GM20431 (cell line): Measurements from ENCODE around the gene COMMD9.
"Not testable (repeated sequence)": the region's sequence is repeated elsewhere in the genome, so short reads cannot be mapped to it uniquely, and the experiment has no call there.

ENCODE experiments used
- in situ Hi-C: fragments of 300-500 bp; cut with MseI, MboI; formaldehyde crosslinking; loops from one replicate; pipeline ENCODE4 v1.15.0; 2020; ENCODE audit warnings: low sequenced_read_pairs; ENCODE audit not compliant: unreplicated experiment

The COMMD9 gene

DNA sequence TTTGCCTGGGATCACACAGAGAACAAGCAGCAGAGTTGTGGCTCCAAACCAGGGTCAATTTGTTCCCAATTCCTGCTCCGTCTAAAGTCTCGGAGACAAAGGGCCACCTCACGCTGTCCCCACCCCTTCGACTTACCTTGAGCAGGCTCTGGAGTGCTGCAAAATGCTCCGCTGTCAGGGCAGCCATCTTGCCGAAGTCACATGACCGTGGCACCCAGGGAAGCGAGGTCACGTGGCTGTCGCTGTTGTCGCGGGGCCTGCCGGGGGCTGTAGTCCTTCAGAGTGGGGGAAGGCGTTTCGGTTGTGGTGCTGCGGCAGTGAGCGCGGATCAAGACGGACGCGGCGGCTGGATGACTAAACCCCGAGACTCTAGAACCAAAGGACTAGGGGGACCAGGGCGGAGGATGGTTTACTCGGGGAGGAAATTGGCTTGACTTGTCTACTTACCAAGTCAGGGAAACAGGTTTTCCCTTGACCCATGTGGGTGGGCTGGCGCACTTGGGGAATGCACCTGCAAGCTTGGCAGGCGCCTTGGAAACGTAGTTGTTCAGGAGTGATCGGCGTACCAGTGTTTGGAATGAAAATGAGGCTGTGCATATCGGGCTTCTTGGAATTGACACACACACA, at the start of gene COMMD9:
Gene COMMD9 (minus strand): TSS at position 199 of the 627 bp plus-strand sequence. CDS start 12 bp downstream, at position 187.
- in situ Hi-C loops, result no loop called here

- in situ Hi-C loops, result no loop called here
Observed at GRCh38 chr11:36333897-36334296, 44.7 kb upstream of the COMMD9 start.

DNA sequence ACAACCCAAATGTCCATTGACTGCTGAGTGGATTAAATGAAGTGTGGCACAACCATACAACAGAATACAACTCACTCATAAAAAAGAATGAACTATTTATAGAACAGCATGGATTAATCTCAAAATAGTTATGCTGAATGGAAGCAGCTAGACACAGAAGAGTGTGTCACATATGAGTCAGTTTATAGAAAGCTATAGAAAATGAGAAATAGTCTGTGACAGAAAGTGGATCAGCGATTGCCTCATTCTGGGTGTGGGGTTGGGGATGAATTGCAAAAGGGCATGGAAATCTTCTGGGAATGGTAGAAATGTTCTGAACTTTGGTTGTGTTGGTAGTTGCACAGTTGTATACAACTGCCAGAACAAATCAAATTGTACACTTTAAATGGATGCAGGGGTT, 44.2 kb upstream of the COMMD9 start:
- in situ Hi-C loops, result no loop called here

GRCh38 chr11:36330411-36330810, 41.2 kb upstream of the COMMD9 start:
- in situ Hi-C loops, result no loop called here

DNA sequence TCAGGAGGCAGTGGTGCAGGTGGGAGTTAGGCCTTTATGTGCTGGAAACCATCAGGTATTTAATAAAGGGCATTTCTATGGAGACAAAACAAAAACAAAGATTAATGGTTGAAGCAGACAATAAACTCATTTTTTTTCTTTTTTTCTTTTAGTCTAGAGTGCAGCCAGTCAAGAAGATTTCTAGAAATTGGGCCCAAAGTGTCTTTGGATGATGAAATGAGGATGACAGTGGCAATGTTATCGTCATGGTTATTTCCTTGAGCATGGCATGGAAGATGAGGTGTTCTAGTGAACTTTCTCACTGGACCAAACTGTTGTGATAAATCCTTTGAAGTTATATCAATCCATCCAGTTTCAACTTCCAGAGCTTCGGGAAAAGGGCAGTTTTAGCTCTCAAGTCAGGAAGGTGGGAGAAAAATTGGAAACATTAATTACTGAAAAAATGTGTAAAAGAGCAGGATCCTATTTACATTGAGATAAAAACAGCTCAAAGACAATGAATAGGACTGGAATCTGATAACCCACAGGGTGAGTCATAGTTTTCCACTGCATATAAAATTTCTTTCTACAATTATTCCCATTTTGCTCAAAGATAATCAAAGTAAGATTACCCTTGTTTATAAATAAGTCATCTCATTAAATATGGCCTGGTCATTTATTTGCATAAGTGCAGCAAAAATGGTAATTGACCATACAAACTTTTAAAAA, 39.9 kb upstream of the COMMD9 start:
- in situ Hi-C loops, result no loop called here

DNA sequence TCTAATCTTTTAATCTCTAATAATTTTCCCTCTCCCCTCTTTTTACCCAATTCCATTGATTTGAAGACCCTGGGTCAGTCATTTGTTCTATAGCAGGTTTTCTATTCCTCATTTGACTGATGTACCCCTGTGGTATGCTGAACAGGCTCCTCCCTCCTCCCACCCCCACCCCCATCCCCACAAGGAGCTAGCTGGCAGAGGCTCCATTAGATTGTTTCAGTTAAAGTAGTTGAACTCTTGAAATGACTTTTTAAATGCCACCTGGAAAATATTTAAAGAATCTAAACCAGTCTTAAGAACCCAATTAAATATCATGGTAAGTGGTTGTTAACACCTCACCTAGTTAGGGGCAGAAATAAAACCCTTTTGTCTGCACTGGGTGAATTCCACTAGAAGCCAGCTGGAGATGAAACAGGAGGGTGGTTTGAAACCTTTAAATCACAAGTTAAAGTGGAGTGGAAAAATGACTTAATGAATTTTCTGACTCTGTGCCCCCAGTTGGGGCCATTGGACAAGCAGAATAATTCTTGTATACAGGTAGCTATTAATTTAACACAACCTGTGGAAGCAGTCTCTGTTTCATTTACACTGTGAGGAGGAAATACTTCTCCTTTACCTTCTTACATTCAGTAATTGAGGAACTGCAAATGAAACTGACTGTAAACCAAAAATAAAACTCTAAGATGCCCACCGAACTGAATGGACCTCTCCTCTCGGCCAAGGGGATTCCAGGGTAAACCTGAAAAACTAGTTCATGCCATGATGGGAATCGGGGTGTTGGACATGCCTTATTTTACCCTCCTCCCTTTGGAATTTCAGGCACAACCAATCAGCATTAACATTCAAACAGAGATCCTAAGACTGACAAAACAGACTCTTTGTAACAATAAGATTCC, 37.5 kb upstream of the COMMD9 start:
- in situ Hi-C loops, result no loop called here

- in situ Hi-C loops, result not testable (repeated sequence)
Observed at GRCh38 chr11:36325403-36325802, 36.2 kb upstream of the COMMD9 start.

GRCh38 chr11:36324956-36325355, 35.7 kb upstream of the COMMD9 start:
- in situ Hi-C loops, result not testable (repeated sequence)

GRCh38 chr11:36317992-36318391, 28.8 kb upstream of the COMMD9 start:
- in situ Hi-C loops, result no loop called here

GRCh38 chr11:36316049-36316448, 26.8 kb upstream of the COMMD9 start:
- in situ Hi-C loops, result no loop called here

GRCh38 chr11:36314434-36314767, 25.2 kb upstream of the COMMD9 start:
- in situ Hi-C loops, result no loop called here

DNA sequence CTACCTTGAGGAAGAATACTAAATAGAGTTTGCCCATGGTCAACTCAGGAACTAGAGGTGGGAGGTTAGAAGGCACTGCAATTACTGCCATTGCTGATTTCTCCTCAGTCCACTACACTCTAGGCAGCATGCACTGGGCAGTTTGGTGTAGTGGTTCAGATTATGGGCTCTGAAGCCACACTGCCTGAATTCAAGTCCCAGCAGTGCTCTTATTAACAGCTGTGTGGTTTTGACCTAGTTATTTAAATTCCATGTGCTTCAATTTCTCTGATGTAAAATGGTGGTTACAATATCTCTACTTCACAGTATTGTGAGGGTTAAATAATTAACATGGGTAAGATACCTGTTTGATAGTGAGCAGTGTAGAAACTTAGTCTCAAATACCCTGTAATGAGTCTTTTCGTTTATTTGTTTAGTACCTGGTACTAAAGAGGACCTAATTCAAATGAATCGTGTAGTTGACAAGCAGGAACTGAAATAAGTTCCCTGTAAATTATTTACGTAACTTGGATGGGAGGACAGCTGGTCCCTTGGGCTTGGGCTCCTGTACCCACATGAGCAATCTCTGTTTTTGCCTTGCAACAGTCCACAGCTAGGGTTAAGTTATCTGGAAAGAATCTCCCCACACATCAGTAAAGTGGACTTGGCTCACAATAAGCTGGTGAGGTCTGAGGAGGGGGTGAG, 24.7 kb upstream of the COMMD9 start:
- in situ Hi-C loops, result no loop called here

DNA sequence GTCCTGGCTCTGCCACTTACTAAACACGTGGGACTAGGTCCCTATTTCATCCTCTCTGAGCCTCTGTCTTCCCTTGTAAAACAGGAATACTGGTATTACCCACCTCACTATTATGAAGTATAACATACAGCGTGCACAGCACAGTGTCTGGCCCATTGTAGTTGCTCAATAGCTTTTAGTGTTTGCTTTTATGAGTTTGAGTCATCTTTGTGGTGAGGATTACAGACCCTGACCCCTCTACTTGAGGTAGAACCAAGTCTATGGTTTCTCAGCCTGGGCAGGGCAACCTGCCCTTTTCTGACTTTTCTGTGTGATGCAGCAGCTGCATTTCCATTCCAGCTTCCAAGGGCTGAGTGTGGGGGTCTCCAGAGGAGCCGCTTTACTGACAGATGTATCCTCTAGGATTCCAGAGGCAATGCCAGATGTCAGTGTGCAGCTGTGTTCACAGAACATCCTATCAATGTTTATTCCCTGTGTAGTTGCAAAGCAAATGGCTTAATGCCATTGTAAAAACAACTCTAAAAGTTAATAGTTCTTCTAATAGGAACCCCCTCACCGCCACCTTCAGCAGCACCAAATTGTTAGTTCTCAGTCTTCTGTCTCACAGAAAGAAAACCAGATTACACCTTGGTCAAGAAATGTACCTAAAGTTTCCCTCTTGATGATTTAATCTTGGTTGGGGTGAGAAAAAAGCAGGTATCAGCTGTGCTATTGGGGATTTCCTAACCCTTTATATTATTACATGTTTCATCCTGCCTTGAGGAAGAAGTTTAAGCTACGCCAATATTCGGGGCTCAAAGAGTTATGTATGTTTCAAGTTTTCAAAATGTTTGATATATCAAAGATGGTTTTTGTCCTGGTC, 23.6 kb upstream of the COMMD9 start:
- in situ Hi-C loops, result no loop called here

- in situ Hi-C loops, result no loop called here
Observed at GRCh38 chr11:36311926-36312595, 22.8 kb upstream of the COMMD9 start.

- in situ Hi-C loops, result no loop called here
Observed at GRCh38 chr11:36309779-36310178, 20.6 kb upstream of the COMMD9 start.

DNA sequence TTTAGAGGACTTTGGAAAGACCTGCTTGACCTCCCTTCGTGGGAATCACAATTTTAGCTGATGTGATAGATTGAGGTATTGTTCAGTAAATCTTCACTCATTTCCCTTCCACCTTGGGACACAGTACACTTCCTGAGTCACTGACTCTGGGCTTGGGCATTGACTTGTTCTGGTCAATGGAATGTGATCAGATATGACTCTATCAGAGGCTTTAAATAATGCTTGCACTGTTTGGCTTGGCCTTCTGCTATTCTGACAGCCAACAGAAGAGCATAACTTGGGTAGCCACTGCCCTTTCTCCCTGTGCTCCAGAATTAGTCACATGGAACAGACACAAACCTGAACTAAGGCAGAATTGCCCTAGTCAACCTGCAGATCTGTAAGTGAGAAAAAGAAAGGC, 19.4 kb upstream of the COMMD9 start:
- in situ Hi-C loops, result no loop called here

GRCh38 chr11:36306888-36307287, 17.7 kb upstream of the COMMD9 start:
- in situ Hi-C loops, result no loop called here

GRCh38 chr11:36305047-36305446, 15.8 kb upstream of the COMMD9 start:
- in situ Hi-C loops, result no loop called here

GRCh38 chr11:36304351-36304750, 15.1 kb upstream of the COMMD9 start:
- in situ Hi-C loops, result no loop called here
